Mesothelial cell of epicardium (in vitro differentiated cells): ENCODE measurements around the gene MFSD6. TPM values are rescaled to one million over a fixed set of nuclear protein-coding genes. Genes with fewer than 3 reads are reported as not detected.

Experiments used
- DNase-seq, 2 experiments: peaks; one replicate each; pipeline ENCODE4 v3.0.0; 2021; ENCODE audit warnings: low spot score in 2 of 2; ENCODE audit not compliant: unreplicated experiment in 2 of 2
- H3K27ac Mint-ChIP-seq: 2 replicates; pipeline ENCODE4 v1.8.0; 2021; ENCODE audit warnings: mixed read lengths
- H3K27me3 Mint-ChIP-seq: 2 replicates; pipeline ENCODE4 v1.8.0; 2021; ENCODE audit warnings: low read depth, mixed read lengths
- H3K36me3 Mint-ChIP-seq: 2 replicates; pipeline ENCODE4 v1.8.0; 2021; ENCODE audit warnings: mixed read lengths
- H3K4me1 Mint-ChIP-seq: 2 replicates; pipeline ENCODE4 v1.8.0; 2021; ENCODE audit warnings: mixed read lengths
- H3K4me3 Mint-ChIP-seq: 2 replicates; pipeline ENCODE4 v1.8.0; 2021; ENCODE audit warnings: mild to moderate bottlenecking, moderate library complexity, mixed read lengths
- H3K9me3 Mint-ChIP-seq: 2 replicates; pipeline ENCODE4 v1.8.0; 2021; ENCODE audit warnings: mixed read lengths
- total RNA-seq: library from RNA; stranded (reverse); gene quantifications from 3 replicates; pipeline ENCODE4 v1.2.1, GENCODE V29; 2021
- TF ChIP-seq, protein P1 (sequence below): fragments of 200-600 bp; sonication (generic); IDR thresholded peaks from one replicate; pipeline ENCODE4 v1.5.0; 2021; ENCODE audit warnings: antibody characterized with exemption; ENCODE audit not compliant: unreplicated experiment

MFSD6 gene
- total RNA-seq, 1 donor from 2014 or later = 11.7 TPM

DNA sequence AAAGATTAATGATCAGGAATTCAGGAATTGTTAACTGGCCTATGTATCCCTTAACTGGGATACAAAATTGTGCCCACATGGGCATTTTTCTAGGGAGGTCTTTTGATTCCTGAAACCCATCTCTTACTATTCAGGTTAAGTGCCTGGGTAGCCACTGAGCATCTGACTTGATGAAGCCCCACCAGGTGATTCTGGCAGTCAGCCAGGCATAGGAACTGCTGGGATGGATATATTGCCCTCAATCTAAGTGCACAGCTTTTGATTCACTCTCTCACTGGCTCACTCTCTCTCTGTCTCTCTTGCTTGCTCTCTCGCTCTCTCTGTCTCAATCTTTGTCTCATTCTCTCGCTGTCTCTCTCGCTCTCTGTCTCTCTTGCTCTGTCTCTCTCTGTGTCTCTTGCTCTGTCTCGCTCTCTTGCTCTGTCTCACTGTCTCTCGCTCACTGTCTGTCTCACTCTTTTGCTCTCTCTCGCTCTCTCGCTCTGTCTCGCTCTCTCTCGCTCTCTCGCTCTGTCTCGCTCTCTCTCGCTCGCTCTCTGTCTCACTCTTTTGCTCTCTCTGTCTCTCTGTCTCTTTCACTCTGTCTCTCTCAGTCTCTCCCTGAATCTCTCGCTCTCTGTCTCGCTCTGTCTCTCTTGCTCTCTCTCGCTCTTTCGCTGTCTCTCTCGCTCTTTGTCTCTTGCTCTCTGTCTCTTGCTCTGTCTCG is 42.5 kb upstream of the MFSD6 start:
- no peaks in the 10 kb centered on the region for H3K4me1 Mint-ChIP-seq
- H3K4me3 Mint-ChIP-seq = no peak overlapping the region
- no peak for DNase-seq
- no peak overlapping the region for H3K27ac Mint-ChIP-seq
- H3K9me3 Mint-ChIP-seq = no peaks in the 10 kb centered on the region
- TF ChIP-seq, protein P1, sequence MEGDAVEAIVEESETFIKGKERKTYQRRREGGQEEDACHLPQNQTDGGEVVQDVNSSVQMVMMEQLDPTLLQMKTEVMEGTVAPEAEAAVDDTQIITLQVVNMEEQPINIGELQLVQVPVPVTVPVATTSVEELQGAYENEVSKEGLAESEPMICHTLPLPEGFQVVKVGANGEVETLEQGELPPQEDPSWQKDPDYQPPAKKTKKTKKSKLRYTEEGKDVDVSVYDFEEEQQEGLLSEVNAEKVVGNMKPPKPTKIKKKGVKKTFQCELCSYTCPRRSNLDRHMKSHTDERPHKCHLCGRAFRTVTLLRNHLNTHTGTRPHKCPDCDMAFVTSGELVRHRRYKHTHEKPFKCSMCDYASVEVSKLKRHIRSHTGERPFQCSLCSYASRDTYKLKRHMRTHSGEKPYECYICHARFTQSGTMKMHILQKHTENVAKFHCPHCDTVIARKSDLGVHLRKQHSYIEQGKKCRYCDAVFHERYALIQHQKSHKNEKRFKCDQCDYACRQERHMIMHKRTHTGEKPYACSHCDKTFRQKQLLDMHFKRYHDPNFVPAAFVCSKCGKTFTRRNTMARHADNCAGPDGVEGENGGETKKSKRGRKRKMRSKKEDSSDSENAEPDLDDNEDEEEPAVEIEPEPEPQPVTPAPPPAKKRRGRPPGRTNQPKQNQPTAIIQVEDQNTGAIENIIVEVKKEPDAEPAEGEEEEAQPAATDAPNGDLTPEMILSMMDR = no peak
- no peaks in the 10 kb centered on the region for H3K27me3 Mint-ChIP-seq
- H3K36me3 Mint-ChIP-seq = peaks cover 9% of the 10 kb centered on the region

DNA sequence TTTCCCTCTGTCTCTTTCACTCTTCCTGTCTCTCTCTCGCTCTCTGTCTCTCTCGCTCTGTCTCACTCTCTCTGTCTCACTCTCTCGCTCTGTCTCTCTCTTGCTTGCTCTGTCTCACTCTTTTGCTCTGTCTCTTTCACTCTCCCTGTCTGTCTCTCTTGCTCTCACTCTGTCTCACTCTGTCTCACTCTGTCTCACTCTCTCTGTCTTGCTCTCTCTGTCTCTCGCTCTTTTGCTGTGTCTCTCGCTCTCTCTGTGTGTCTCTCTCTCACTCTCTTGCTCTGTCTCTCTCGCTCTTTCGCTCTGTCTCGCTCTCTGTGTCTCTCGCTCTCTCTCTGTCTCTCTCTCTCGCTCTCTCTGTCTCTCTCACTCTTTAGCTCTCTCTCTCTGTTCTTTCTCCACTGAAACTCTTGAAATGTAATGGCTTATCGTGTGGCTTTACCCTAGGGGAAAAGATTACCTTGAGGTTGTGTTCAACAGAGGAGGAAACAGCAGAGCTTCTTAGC is 41.9 kb upstream of the MFSD6 start:
- H3K4me3 Mint-ChIP-seq = no peak overlapping the region
- no peaks in the 10 kb centered on the region for H3K9me3 Mint-ChIP-seq
- no peak overlapping the region for H3K27ac Mint-ChIP-seq
- DNase-seq = no peak
- no peaks in the 10 kb centered on the region for H3K27me3 Mint-ChIP-seq
- peaks cover 9% of the 10 kb centered on the region for H3K36me3 Mint-ChIP-seq
- no peaks in the 10 kb centered on the region for H3K4me1 Mint-ChIP-seq
- TF ChIP-seq, protein P1 = no peak

DNA sequence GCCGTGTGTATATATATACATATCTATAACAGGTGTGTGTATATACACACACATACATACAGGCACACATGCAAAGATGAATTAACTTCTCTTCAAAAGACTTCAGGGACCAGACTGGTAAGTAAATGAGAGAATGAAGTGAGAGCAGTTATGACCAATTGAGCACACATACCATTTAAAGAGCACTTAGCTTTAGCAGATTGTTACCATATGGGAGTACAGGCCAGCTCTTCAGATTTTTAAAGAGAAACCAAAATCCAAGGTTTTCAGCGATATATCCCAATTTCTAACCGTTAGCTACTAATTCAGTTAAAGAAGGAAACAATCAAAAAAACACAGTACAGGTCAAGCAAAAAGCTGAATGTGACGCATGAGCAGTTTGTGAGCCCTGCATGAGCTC is 41.1 kb upstream of the MFSD6 start:
- Mint-ChIP-seq H3K9me3 (no peaks in the 10 kb centered on the region), H3K36me3 (peaks cover 9% of the 10 kb centered on the region), H3K4me3 (no peak overlapping the region), H3K27ac (no peak overlapping the region), H3K4me1 (no peaks in the 10 kb centered on the region), H3K27me3 (no peaks in the 10 kb centered on the region)
- no peak for DNase-seq
- TF ChIP-seq, protein P1 = no peak

DNA sequence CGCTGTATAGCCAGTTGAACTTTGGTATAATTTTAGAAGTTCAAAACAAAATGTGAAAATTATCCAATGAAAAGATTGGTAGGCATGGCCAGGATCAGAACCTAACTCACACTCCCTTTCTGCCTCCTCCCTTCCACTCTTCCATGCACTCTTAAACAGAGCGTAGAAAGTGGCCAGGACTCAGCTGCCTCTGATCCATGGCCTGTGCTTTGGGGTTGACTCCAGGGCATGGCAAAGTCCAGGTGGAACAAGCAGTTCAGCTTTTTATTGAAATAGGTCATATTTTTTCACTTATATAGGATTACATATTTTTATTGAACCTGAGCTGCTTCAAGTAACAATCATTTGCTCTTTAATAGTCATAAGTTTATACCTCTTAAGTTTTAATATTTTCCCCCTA is 38.5 kb upstream of the MFSD6 start:
- no peaks in the 10 kb centered on the region for H3K9me3 Mint-ChIP-seq
- H3K27me3 Mint-ChIP-seq = no peaks in the 10 kb centered on the region
- DNase-seq = no peak
- no peak overlapping the region for H3K27ac Mint-ChIP-seq
- H3K36me3 Mint-ChIP-seq = peaks cover 9% of the 10 kb centered on the region
- peaks cover 4% of the 10 kb centered on the region for H3K4me1 Mint-ChIP-seq
- no peak overlapping the region for H3K4me3 Mint-ChIP-seq
- TF ChIP-seq, protein P1 = no peak

DNA sequence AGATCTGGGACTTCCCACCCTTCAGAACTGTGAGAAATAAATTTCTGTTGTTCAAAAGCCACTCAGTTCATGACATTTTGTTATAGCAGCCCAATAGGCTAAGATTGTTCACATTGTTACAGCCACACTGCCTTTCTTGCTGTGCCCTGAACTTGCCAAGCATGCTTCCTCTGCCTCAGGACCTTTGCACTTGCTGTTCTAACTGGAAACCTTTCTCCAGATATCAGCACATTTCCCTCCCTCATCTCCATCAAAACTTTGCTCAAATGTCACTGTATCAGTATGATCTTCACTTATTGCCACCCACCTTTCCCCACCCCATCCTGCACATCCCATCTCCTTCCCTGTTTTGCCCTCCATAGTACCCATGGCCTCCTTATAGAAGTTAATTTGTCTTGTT is 32.1 kb upstream of the MFSD6 start:
- H3K9me3 Mint-ChIP-seq = peaks cover 4% of the 10 kb centered on the region
- peaks cover 12% of the 10 kb centered on the region for H3K4me1 Mint-ChIP-seq
- no peaks in the 10 kb centered on the region for H3K36me3 Mint-ChIP-seq
- H3K27me3 Mint-ChIP-seq = no peaks in the 10 kb centered on the region
- TF ChIP-seq, protein P1 = no peak
- no peak overlapping the region for H3K27ac Mint-ChIP-seq
- no peak overlapping the region for H3K4me3 Mint-ChIP-seq
- DNase-seq = no peak
